Activated T-cell treated with anti-CD3 and anti-CD28 coated beads for 4 hours (primary cell): ENCODE measurements around the gene SDF4.

Experiments used
- DNase-seq: peaks from one replicate; pipeline ENCODE4 v3.0.0-alpha.2; 2020

SDF4 gene

GRCh38 chr1:1175221-1176062, 56.4 kb downstream of the SDF4 start:
- no peak for DNase-seq

GRCh38 chr1:1173793-1174415, 57.9 kb downstream of the SDF4 start, which contains the start of gene TTLL10:
TTLL10 (plus strand) TSS chr1:1173880; CDS start chr1:1179216, 5,336 bp downstream.
- DNase-seq: peak; percentile 28

- no peak for DNase-seq
Measured at GRCh38 chr1:1173061-1173792, 58.6 kb downstream of the SDF4 start.

GRCh38 chr1:1171546-1172340, 60.1 kb downstream of the SDF4 start:
- DNase-seq: no peak

- no peak for DNase-seq
Measured at GRCh38 chr1:1171161-1171545, 60.6 kb downstream of the SDF4 start.

GRCh38 chr1:1170215-1171091, 61.3 kb downstream of the SDF4 start:
- no peak for DNase-seq

GRCh38 chr1:1169429-1170214, 62.2 kb downstream of the SDF4 start:
- no peak for DNase-seq

- no peak for DNase-seq
Measured at GRCh38 chr1:1168451-1169411, 63.1 kb downstream of the SDF4 start.

- no peak for DNase-seq
Measured at GRCh38 chr1:1167841-1168450, 63.9 kb downstream of the SDF4 start.

- no peak for DNase-seq
Measured at GRCh38 chr1:1167398-1167821, 64.4 kb downstream of the SDF4 start.
